K562 (cell line): ENCODE data around the gene TYW1. TPM values are rescaled to one million over a fixed set of nuclear protein-coding genes. Genes with fewer than 3 reads are reported as not detected.

Experiments
- ATF1 ChIP-seq, 2 experiments: fragments of 450-650 bp in 1 of 2; IDR thresholded peaks; 2 replicates each; pipeline ENCODE4 v1.6.1; 2016; ENCODE audit warnings: missing compliant biosample characterization in 1 of 2, missing genetic modification characterization in 1 of 2
- C11orf30 ChIP-seq: fragments of 450-650 bp; IDR thresholded peaks from 2 replicates; pipeline ENCODE4 v1.6.1; 2016; ENCODE audit warnings: low read depth, mild to moderate bottlenecking
- CC2D1A ChIP-seq: fragments of 450-650 bp; IDR thresholded peaks from 2 replicates; pipeline ENCODE4 v1.6.1; 2017; ENCODE audit warnings: mild to moderate bottlenecking
- CHD2 ChIP-seq: IDR thresholded peaks from 2 replicates; pipeline ENCODE4 v1.6.1; 2011; ENCODE audit warnings: low read depth, low read length
- CREB1 ChIP-seq, 2 experiments: sonication (generic) in 1 of 2; formaldehyde crosslinking in 1 of 2; IDR thresholded peaks; 2 replicates each; pipeline versions ENCODE4 v1.6.1 to v1.8.0; 2012 to 2022; ENCODE audit warnings: inconsistent platforms in 1 of 2, mild to moderate bottlenecking in 1 of 2, missing genetic modification reagents in 1 of 2, moderate library complexity in 1 of 2
- DNMT1 ChIP-seq: fragments of 450-650 bp; IDR thresholded peaks from 2 replicates; pipeline ENCODE4 v1.6.1; 2016; ENCODE audit warnings: antibody characterized with exemption, mild to moderate bottlenecking
- FOSL1 ChIP-seq: fragments of 200-800 bp; sonication (Bioruptor generic); conservative IDR thresholded peaks from 2 replicates; pipeline ENCODE4 v1.6.1; 2016; ENCODE audit warnings: missing genetic modification characterization, missing compliant biosample characterization
- LCOR ChIP-seq: sonication (generic); formaldehyde crosslinking; IDR thresholded peaks from 2 replicates; pipeline ENCODE4 v1.8.0; 2022; ENCODE audit warnings: mild to moderate bottlenecking, missing genetic modification reagents
- NCOA1 ChIP-seq: fragments of 450-650 bp; IDR thresholded peaks from 2 replicates; pipeline ENCODE4 v1.6.1; 2016; ENCODE audit warnings: low read depth
- NCOR1 ChIP-seq: fragments of 450-650 bp; IDR thresholded peaks from 2 replicates; pipeline ENCODE4 v1.6.1; 2016; ENCODE audit warnings: mild to moderate bottlenecking, moderate library complexity
- PCBP2 ChIP-seq: fragments of 200-400 bp; formaldehyde crosslinking; IDR thresholded peaks from 2 replicates; pipeline ENCODE4 v1.6.1; 2018; ENCODE audit warnings: low read length, low read depth, mild to moderate bottlenecking, moderate library complexity; ENCODE audit not compliant: poor library complexity, severe bottlenecking
- POLR2AphosphoS5 ChIP-seq: IDR thresholded peaks from 2 replicates; pipeline ENCODE4 v1.6.1; 2011; ENCODE audit warnings: mild to moderate bottlenecking, low read depth, low read length, moderate library complexity; ENCODE audit not compliant: control insufficient read depth, insufficient read depth
- POLR3A ChIP-seq: IDR thresholded peaks from 2 replicates; pipeline ENCODE4 v1.6.1; 2011; ENCODE audit warnings: borderline replicate concordance, mild to moderate bottlenecking, moderate library complexity; ENCODE audit not compliant: insufficient read length, insufficient read depth; ENCODE audit errors: extremely low read depth
- RBBP5 ChIP-seq: fragments of 200-600 bp; sonication (generic); IDR thresholded peaks from 2 replicates; pipeline ENCODE4 v1.6.1; 2012; ENCODE audit warnings: borderline replicate concordance, mild to moderate bottlenecking, low read length, control low read depth, inconsistent platforms; ENCODE audit not compliant: insufficient read depth, poor library complexity, severe bottlenecking
- RCOR1 ChIP-seq, 2 experiments: IDR thresholded peaks; 2 replicates each; pipeline ENCODE4 v1.6.1; 2012; ENCODE audit warnings: low read depth in 2 of 2, low read length in 2 of 2, borderline replicate concordance in 1 of 2, improper control_type of control experiment in 1 of 2
- SAFB ChIP-seq: fragments of 200-400 bp; formaldehyde crosslinking; IDR thresholded peaks from 2 replicates; pipeline ENCODE4 v1.6.1; 2017; ENCODE audit warnings: low read depth, low read length, borderline replicate concordance
- ZNF280B ChIP-seq: fragments of 250-450 bp; sonication (Bioruptor Pico); IDR thresholded peaks from 2 replicates; pipeline ENCODE4 v1.5.1; 2021; ENCODE audit warnings: mild to moderate bottlenecking
- polyA plus RNA-seq, 8 experiments: library from polyadenylated mRNA; depleted of rRNA in 4 of 8; stranded (reverse) in 5 of 8; unstranded in 3 of 8; fragments of >200 nt; fragmentation: Nextera tagmentation in 2 of 8; fragmentation: Illumina TruSeq in 1 of 8; extraction: Ambion mirVana in 2 of 8; extraction: Trizol in 1 of 8; gene quantifications; 2 replicates each; pipeline versions ENCODE4 v1.2.1 to v1.2.3, GENCODE V29; 2011 to 2014; ENCODE audit warnings: inconsistent platforms in 1 of 8, missing spikeins in 1 of 8
- total RNA-seq, 7 experiments: library from RNA; depleted of rRNA in 6 of 7; stranded (reverse); fragments of >200 nt in 6 of 7; fragmentation: Illumina TruSeq in 2 of 7; extraction: Trizol in 2 of 7; gene quantifications; 2 replicates each; pipeline versions ENCODE4 v1.2.1 to v1.2.3, GENCODE V29; 2011 to 2021; ENCODE audit warnings: low replicate concordance in 1 of 7
- TF ChIP-seq, protein P1 (sequence below), 2 experiments: fragments of 450-650 bp in 1 of 2; sonication (generic) in 1 of 2; formaldehyde crosslinking in 1 of 2; IDR thresholded peaks in 1 of 2; conservative IDR thresholded peaks in 1 of 2; 2 replicates each; pipeline versions ENCODE4 v1.6.1 to v1.8.1; 2016 to 2023; ENCODE audit warnings: mild to moderate bottlenecking in 2 of 2, moderate library complexity in 2 of 2, inconsistent platforms in 1 of 2, missing genetic modification reagents in 1 of 2
- TF ChIP-seq, protein P2 (sequence below): sonication (generic); IDR thresholded peaks from 2 replicates; pipeline ENCODE4 v1.6.1; 2016
- TF ChIP-seq, protein P3 (sequence below): fragments of 450-650 bp; formaldehyde crosslinking; IDR thresholded peaks from 2 replicates; pipeline ENCODE4 v1.4.0; 2022; ENCODE audit warnings: missing genetic modification characterization

Gene TYW1
- total and polyA plus RNA-seq, 9 of the 15 experiments (the other 6 are each of a cell fraction or from before 2014, with no cell fraction given): 17.4 to 32.0 (median 26.2) TPM

DNA sequence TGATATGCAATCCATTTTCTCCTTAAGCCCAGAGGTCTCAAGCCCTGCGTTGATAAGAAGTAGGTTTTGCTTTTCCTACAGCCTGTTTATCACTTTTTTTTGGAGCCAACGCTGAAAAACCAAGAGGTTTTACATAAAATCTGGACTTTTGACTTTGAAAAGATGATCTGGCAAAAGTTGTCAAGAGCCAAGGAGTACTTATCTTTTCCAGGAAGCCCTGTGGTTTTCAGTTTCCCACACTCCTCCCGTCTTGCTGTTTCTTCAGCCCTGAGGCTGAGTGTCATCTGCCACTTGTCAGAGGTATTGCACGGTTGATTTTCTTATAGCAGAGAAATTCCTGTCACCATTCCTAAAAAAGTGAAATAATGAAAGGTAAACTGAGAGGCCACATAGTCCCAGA lies 108.7 kb downstream of the TYW1 start (continued):
- TF ChIP-seq, protein P1, sequence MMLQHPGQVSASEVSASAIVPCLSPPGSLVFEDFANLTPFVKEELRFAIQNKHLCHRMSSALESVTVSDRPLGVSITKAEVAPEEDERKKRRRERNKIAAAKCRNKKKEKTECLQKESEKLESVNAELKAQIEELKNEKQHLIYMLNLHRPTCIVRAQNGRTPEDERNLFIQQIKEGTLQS (IDR thresholded peaks at IDR 0.05): no peak
- TF ChIP-seq, protein P1 (CRISPR knock-in tag; conservative IDR thresholded peaks at IDR 0.05): no peak
- TF ChIP-seq NCOR1 (peak; percentile 45), DNMT1 (no peak), CHD2 (no peak), PCBP2 (no peak), NCOA1 (no peak), RCOR1 (IDR thresholded peaks at IDR 0.05; ENCODE audit: borderline replicate concordance in 1 of 2, low read depth in 2 of 2, low read length in 2 of 2) (peak; percentile 5 to 93; a peak in 2 of 4 replicates), RBBP5 (no peak), CC2D1A (no peak), ATF1 (CRISPR knock-in tag; IDR thresholded peaks at IDR 0.05) (no peak), ATF1 (tag; IDR thresholded peaks at IDR 0.05) (no peak), POLR3A (no peak), FOSL1 (tag) (no peak), POLR2AphosphoS5 (no peak), C11orf30 (no peak), ZNF280B (no peak), LCOR (CRISPR knock-in tag) (peak; percentile 28; the same call in 1 of the 2 replicates), CREB1 (IDR thresholded peaks at IDR 0.05) (no peak), CREB1 (CRISPR knock-in tag; IDR thresholded peaks at IDR 0.05) (no peak), SAFB (no peak)
- TF ChIP-seq, protein P2, sequence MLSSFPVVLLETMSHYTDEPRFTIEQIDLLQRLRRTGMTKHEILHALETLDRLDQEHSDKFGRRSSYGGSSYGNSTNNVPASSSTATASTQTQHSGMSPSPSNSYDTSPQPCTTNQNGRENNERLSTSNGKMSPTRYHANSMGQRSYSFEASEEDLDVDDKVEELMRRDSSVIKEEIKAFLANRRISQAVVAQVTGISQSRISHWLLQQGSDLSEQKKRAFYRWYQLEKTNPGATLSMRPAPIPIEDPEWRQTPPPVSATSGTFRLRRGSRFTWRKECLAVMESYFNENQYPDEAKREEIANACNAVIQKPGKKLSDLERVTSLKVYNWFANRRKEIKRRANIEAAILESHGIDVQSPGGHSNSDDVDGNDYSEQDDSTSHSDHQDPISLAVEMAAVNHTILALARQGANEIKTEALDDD: 0 out of 2 replicates have a peak, but pooled peaks have one; percentile 33
- TF ChIP-seq, protein P3, sequence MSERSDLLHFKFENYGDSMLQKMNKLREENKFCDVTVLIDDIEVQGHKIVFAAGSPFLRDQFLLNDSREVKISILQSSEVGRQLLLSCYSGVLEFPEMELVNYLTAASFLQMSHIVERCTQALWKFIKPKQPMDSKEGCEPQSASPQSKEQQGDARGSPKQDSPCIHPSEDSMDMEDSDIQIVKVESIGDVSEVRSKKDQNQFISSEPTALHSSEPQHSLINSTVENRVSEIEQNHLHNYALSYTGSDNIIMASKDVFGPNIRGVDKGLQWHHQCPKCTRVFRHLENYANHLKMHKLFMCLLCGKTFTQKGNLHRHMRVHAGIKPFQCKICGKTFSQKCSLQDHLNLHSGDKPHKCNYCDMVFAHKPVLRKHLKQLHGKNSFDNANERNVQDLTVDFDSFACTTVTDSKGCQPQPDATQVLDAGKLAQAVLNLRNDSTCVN (CRISPR knock-in tag): no peak
